Astrocyte of the cerebellum (primary cell): ENCODE measurements around the gene TMEM239.

Experiments
- DNase-seq: peaks from one replicate; pipeline ENCODE4 v3.0.0-alpha.2; 2011; ENCODE audit warnings: low read depth
- H3K4me3 ChIP-seq: 2 replicates; pipeline ENCODE4 v1.5.1; 2011; ENCODE audit warnings: mild to moderate bottlenecking, low read depth, low read length, moderate library complexity
- in situ Hi-C: cut with HindIII; loops from 2 replicates; pipeline ENCODE4 v1.10.0; 2017; ENCODE audit warnings: low sequenced_read_pairs
- TF ChIP-seq, protein P1 (sequence below): IDR thresholded peaks from 2 replicates; pipeline ENCODE4 v1.5.1; 2012; ENCODE audit warnings: low read length, low read depth, moderate library complexity, mild to moderate bottlenecking; ENCODE audit errors: missing control alignments

The TMEM239 gene

GRCh38 chr20:2839732-2840137, 23.6 kb downstream of the TMEM239 start:
- H3K4me3 ChIP-seq = peak overlapping the region; percentile 76
- TF ChIP-seq, protein P1, sequence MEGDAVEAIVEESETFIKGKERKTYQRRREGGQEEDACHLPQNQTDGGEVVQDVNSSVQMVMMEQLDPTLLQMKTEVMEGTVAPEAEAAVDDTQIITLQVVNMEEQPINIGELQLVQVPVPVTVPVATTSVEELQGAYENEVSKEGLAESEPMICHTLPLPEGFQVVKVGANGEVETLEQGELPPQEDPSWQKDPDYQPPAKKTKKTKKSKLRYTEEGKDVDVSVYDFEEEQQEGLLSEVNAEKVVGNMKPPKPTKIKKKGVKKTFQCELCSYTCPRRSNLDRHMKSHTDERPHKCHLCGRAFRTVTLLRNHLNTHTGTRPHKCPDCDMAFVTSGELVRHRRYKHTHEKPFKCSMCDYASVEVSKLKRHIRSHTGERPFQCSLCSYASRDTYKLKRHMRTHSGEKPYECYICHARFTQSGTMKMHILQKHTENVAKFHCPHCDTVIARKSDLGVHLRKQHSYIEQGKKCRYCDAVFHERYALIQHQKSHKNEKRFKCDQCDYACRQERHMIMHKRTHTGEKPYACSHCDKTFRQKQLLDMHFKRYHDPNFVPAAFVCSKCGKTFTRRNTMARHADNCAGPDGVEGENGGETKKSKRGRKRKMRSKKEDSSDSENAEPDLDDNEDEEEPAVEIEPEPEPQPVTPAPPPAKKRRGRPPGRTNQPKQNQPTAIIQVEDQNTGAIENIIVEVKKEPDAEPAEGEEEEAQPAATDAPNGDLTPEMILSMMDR = no peak
- no peak for DNase-seq
- in situ Hi-C loops = no loop called here

DNA sequence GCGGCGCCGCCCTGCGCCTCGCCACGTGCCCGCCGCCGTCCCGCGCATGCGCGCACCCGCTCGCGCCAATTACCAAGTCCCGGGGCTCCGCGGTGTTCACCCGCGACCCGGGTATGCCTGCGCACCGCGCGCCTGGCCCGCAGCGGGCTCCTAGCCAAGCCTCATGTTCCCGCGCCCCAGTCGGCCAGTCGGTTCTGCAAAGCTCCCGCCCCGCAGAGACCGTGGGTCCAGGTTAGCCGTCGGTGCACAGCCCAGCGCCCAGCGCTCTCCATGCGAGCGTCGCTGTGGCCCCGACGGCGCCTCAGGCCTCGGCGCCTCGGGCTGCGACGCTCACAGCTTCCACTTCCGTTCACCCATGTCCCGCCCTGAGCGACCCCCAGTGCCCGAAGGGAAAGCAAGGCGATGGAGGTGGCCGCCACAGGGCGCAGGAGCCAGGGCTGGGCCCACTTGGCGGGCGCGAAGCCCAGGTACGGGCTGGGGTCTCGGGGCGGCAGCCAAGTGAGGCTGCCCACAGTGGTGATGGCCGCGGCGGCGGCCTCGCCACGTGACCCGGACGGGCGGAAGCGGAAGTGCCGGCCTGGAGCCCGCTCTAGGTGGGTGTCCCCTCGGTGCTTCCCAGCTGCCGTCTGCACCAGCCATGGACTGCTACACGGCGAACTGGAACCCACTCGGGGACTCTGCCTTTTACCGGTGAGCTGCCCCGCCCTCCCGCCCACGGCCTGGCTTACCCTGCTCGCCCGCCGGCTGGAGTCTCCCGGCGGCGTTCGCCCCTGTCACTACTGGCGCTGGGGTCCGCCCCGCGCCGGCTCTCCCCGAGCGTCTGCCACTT, 24.2 kb downstream of the TMEM239 start, which contains the start of the genes PCED1A and VPS16:
Gene PCED1A, minus strand, starts transcription at position 518 of the 829 bp plus-strand sequence. CDS start 743 bp downstream, outside the sequence.
Gene VPS16, plus strand, starts transcription at position 608 of the 829 bp plus-strand sequence. Its CDS starts 30 bp downstream, at position 638.
- in situ Hi-C loops = no loop called here
- DNase-seq = peak; percentile 50
- TF ChIP-seq, protein P1 = no peak
- H3K4me3 ChIP-seq = peak within 1 kb of the TSS; percentile 76

DNA sequence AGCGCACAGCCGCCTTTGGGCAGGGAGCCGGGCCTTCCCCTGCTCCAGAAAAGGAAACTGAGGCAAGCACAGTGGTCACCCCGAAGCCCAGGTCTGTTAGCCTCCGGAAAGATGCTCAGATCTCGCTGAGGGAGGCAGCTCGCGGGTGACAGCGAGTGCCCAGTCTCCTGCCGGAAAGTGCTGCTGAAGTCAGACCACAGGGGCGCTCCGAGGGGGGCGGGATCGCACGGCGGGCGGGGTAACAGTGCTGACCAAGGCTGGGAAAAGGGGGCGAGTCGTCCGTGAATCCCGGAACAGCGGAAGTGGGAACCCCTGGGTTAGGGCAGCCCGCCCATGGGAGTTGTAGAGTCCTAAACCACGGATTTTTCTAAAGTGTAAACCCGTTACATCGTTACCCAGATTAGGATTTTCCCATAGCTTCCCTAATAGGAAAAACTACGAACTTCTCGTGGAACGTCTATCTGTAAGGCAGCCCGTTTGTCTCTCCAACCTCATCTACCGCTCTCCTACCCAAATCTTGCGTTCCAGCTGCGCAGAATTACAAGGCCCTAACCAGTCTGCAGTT, 24.9 kb downstream of the TMEM239 start:
- DNase-seq = no peak
- in situ Hi-C loops = no loop called here
- peak overlapping the region; percentile 76 for H3K4me3 ChIP-seq
- TF ChIP-seq, protein P1 = no peak

DNA sequence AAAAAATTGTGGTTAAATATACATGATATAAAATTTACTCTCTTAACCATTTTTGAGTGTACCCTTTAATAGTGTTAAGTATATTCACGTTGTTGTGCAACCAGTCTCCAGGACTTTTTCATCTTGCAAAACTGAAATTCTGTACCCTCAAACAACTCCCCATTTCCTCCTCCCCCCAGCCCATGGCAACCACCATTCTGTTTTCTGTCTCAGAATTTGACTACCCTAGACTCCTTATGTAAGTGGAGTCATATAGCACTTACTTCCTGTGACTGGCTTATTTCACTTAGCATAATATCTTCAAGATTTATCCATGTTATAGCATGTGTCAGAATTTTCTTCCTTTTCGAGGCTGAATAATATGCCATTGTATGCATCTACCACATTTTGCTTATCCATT, 29.4 kb downstream of the TMEM239 start:
- no peak overlapping the region for H3K4me3 ChIP-seq
- in situ Hi-C loops = no loop called here
- no peak for DNase-seq
- TF ChIP-seq, protein P1 = no peak

GRCh38 chr20:2846698-2847097, 30.5 kb downstream of the TMEM239 start:
- DNase-seq = no peak
- in situ Hi-C loops = no loop called here
- TF ChIP-seq, protein P1 = no peak
- H3K4me3 ChIP-seq = no peak overlapping the region

- TF ChIP-seq, protein P1 = no peak
- no peak for DNase-seq
- H3K4me3 ChIP-seq = no peak overlapping the region
- in situ Hi-C loops = no loop called here
These were observed 31.6 kb downstream of the TMEM239 start for GRCh38 chr20:2847802-2848201.
